GM19455 (cell line): ENCODE measurements around the gene TMEM59L.

ENCODE experiments used
- ATAC-seq: cut with Tn5 transposase; IDR thresholded peaks from one replicate; pipeline ENCODE4 v1.9.1; 2021; ENCODE audit not compliant: unreplicated experiment

TMEM59L gene

DNA sequence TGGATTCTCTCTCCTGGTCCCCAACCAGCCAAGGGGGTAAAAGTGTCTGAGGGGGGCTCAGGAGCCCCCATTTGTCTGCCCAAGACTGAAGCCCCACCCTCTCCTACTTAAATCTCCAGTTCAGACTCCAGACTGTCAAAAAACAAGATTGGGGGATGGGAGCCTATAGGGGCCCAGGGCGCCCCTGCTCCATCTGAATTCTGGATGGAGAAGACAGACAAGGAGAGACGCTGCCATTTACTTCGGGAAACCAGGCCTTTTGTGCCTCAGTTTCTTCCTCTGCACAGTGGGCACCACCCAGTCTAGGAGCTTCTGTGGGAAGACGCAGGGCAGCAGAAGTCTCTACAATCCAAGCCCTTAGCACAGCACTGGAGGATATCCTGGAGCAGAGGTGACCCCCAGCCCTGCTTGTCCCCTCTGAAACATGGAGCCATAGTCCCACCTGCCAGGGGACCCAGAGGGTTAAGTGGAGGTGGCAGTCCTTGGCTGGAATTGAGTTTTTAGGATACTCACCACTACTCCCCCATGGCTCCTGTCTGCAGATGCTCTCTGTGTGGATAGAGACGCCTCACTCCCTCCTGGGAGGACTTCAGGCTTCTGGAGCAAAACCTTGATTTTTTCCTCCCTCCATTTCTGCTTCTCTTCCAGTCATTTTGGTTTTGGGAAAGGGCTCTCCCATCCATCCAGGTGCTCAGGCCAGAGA lies 4.4 kb upstream of the TMEM59L start:
- ATAC-seq: no peak

DNA sequence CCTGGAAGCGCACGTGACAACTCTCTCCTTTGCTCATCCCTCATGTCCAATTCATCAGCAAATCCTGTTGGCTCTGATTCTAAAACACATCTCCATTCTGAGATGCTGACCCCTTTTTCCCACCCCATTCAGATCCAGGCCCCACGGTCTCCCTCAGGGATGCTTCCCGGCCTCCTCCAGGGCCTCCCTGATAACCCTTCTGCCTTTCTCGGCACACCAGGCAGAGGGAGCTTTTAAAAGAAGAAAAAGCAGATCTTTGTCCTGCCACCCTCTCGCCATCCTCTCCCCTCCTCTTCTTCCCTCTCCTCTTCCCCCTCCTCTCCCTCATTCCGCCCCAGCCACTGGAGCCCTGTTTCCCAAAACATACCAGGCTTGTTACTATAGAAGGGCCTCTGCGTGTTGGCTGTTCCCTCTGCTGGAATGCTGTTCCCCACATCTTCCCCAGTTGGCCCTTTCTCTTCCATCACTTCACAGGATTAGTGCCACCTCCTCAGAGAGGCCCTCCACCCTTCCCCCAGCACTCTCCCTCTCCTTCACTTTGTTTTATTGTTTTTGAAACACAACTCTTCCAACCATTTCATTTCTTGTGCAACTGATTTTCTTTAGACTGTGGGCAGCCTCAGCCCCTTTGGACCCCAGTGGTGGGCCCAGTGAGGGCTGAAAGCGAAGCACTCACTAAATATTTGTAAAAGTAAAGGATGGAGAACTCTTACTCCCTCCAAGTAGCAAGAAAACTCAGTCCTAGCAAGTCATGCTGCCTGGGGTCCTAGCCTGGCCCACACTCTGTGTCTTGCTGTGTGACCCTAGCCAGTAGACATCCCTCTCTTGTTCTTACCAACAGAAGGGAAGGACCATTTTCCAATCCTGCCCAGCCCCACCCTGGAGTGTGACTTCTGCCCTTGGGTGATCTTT lies 3.6 kb upstream of the TMEM59L start:
- ATAC-seq: no peak

DNA sequence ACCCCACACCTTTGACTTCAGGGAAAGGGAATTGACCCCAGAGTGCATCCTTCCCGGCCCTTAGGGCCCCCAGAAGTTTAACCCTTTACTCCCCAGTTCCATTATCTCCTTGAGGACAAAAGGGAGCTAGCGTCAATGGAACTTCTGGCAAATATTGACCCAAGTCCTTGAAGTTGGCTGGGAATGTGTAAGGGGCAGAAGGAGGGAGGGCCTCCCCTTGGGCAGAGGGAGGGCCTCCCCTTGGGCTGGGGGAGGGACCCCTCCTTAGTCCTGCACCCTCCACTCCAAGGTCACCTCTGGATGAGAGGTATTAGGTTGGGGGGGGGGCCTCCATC lies 3.0 kb upstream of the TMEM59L start:
- no peak for ATAC-seq

DNA sequence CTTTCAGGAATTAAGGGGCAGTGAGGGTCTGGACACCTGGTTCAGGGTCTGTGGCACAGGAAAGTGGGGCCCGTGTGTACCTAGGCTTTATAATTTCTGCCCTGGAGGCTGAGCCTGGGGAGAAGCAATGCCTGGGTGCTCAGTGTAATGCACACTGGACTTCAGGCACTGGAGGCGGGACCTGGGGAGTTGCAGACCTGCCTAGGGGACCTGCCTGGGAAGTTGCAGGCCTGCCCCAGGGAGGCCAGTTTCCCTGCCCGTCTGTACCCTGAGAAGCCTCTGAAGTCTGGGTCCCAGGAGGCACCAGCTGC lies 2.5 kb upstream of the TMEM59L start:
- no peak for ATAC-seq

DNA sequence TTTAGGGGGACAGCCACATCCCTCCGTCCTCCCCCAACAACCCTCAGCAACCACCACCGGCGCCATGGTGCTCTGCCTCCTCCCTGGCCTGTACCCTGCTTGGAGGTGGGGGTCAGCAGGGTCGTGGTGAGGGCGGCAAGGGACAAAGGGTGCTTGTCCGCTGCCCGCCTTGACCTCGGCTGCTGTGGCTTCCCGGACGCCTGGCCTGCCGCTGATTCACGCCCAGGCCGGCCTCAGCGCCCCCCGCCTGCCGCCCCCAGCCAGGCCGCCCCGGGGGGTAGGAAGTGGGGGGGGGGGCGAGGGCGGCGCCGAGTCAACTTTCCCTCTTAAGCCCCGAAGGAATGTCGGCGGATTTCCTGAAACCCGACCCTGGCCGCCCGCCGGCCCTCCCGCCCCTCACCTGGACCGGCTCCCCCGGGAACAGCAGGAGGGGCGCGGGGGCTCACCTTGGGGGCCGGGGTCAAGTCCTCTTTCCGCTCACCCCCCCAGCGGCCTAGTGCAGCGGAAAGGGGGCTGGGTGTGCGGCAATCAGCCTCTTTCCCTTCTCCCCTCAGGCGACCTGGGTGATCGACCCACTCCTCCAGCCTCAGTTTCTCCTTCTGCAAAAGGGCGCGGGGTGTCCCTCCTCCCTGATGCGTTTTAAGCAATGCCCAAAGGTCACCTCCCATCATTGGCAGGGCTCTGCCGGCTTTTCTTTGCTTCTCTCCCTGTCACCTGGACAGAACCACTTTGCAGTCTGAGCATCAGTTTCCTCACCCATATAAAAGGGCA lies 1.9 kb upstream of the TMEM59L start:
- no peak for ATAC-seq

DNA sequence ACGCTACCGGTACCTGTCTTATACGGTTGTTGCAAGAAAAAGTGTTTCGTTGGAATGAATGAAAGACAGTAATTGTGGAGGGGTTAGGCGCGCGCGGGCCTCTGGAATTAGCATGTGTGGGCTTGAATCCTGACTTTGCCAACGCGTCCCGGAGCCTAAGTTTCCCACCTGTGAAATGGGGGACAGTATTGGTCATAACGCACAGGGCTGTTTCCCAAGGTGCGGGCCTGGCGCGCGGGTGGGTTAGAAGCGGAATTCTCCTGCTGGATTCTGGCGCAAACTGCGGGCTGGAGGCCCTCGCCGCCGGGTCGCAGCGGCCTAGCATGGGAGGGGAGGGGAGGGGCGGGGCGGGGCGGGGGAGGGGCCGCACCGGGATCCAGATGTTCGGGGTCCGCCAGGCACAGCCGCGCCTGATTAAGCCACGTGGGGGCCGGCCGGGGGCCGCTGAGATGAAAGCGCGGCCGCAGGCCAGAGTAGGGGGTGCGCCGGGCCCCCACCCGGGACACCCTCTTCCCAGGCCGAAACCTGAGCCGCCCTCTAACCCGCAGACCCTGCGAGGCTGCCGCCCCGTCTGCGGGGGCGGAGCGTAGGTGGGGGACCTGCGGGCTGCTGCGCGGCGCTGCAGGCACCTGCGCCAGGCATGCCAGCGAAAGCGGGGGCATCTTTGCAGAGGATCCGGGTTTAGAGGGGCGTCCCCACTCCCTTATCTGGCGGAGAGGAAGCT lies 1.2 kb upstream of the TMEM59L start:
- ATAC-seq: no peak

DNA sequence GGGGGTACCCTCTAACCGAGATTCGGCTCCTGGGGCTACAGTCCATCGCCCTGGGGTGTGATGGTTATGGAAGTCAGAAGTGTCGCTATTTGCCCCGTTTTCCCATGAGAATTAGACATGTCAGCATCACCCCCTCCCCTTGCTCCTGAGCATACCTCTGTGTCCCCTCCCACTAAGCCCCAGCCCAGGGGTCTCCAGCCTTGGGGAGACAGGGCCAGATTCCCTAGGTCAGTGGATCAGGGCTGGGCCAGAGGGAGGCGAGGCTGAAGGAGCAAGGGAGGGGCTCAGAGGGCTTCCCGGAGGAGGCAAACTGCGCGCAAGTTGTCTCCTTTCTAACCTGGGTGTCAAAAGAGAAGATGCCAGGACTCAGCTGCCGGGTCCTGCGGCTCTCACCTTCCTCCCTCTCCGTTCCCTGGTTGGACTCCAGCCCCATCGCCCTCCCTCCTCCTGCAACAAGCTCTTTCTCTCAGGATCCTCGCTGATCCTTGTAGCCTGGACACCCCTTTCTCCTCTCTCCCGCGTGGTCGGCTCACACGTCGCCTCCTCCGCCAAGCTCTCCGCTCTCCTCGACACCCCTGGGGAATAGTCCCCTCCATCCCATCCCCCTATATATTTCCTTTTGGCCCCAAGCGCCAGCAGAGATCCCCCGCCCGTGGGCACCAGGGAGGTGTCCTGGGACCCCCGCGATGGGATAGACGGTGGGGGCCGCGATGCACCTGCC lies 459 bp upstream of the TMEM59L start:
- no peak for ATAC-seq

DNA sequence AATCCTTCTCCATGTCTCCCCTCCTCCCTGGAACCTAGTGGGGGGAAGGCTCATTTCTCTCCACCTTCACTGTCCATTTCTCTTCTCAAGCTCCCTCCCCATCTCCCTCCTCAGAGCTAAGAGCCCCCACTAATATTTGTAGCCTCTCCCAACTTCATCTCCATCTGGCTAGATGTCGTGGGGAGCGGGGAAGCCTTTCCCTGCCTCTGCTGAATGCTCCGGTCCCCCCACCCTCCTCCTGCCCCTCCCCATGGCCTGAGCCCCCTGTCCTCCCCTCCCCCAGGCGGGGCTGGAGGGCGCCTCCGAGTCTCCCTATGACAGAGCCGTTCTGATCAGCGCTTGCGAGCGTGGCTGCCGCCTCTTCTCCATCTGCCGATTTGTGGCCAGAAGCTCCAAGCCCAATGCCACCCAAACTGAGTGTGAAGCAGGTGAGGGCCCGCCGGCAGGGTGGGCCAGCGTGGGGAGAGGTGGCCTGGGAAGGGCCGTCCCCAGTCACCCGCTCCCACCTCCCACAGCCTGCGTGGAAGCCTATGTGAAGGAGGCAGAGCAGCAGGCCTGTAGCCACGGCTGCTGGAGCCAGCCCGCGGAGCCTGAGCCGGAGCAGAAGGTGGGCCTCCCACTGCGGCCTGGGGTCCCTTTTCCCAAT lies 1.0 kb downstream of the TMEM59L start:
- ATAC-seq: no peak

DNA sequence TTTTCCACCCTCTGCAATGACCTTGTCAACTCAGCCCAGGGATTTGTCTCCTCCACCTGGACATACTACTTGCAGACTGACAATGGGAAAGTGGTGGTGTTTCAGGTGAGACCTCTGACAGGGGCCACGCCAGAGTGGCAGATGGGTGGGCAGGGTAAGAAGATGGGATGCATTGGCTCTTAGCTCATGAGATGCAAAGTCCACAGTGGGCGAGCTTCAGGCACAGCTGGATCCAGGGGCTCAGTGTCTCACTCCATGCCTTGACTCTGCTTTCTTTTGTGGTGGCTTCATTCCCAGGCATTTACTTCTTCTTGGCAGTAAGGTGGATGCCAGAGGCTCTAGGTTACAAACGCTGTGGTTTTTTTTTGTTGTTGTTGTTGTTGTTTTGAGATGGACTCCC lies 3.4 kb downstream of the TMEM59L start:
- no peak for ATAC-seq

DNA sequence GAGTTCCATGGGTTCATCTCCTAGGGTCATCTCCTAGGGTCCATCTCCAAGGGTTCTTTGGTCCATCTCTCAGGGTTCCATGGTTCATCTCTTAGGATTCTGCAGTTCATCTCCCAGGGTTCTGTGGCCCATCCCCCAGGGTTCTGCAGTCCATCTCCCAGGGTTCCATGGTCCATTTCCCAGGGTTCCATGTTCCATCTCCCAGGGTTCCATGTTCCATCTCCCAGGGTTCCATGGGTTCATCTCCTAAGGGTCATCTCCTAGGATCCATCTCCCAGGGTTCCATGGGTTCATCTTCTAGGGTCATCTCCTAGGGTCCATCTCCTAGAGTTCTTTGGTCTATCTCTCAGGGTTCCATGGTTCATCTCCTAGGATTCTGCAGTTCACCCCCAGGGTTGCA lies 4.9 kb downstream of the TMEM59L start:
- ATAC-seq: no peak

DNA sequence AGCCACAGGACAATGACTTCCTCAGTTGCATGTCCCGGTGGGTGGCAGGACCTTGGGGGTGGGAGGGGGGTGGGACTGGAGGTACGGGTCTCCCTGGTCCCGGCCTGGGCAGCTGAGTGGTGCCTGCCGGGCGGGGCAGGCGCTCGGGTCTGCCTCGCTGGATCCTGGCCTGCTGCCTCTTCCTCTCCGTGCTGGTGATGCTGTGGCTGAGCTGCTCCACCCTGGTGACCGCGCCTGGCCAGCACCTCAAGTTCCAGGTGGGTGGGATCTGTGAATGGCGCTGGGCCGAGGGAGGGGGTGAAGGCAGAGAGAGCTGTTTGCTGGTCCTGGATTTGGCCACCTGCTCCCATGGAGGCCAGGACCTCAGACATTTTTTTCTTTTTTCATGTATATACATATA lies 5.6 kb downstream of the TMEM59L start:
- ATAC-seq: no peak

DNA sequence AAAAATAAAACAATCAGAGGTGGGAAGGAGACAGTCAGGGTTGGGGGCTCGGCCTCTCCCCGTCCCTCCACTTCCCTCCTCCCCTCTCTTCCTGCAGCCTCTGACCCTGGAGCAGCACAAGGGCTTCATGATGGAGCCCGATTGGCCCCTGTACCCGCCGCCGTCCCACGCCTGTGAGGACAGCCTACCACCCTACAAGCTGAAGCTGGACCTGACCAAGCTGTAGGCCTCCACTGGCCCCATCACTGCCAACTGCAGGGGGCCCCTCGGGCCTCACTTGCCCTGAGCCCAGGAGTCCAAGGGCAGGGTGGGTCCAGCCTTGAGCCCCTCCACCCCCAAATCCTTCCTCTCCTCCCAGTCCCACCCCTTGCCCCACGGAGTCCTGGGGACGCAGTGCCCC lies 7.6 kb downstream of the TMEM59L start:
- ATAC-seq: no peak

DNA sequence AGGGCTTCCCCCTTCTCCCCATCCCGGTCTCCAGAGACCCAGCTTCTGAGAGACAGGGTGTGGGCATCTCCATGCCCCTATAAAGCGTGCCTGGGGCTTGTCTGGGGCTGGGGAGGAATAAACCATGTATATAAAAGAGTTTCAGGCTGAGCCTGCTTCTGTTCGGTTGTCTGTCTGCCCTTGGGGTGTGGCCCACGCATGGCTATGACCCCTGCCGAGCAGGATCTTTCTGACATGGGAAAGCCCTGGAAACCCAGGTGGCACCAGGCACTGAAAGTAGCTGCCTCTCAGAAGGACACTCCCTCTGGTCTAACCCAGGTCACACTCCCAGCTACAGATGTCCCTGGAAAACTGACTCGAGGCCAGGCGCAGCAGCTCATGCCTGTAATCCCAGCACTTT lies 8.2 kb downstream of the TMEM59L start:
- no peak for ATAC-seq

DNA sequence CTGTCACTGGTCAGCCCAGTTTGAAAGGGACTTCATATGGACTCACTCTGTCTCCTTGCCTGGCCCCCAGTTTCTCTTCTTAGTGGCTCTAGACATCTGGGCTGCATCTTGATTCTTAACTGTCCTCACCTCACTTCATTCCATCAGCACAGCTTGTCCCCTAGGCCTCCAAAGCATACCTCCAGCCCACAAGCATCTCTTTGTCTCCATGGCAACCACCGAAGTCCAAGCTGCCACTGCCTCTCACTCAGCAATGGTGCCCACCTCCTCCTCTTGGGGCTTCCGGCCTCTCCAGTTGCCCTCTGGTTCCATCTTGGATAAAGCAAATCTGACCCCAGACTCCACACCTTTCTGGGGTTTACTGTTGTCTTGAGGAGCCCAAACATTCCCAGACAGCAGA lies 14.2 kb downstream of the TMEM59L start:
- no peak for ATAC-seq

DNA sequence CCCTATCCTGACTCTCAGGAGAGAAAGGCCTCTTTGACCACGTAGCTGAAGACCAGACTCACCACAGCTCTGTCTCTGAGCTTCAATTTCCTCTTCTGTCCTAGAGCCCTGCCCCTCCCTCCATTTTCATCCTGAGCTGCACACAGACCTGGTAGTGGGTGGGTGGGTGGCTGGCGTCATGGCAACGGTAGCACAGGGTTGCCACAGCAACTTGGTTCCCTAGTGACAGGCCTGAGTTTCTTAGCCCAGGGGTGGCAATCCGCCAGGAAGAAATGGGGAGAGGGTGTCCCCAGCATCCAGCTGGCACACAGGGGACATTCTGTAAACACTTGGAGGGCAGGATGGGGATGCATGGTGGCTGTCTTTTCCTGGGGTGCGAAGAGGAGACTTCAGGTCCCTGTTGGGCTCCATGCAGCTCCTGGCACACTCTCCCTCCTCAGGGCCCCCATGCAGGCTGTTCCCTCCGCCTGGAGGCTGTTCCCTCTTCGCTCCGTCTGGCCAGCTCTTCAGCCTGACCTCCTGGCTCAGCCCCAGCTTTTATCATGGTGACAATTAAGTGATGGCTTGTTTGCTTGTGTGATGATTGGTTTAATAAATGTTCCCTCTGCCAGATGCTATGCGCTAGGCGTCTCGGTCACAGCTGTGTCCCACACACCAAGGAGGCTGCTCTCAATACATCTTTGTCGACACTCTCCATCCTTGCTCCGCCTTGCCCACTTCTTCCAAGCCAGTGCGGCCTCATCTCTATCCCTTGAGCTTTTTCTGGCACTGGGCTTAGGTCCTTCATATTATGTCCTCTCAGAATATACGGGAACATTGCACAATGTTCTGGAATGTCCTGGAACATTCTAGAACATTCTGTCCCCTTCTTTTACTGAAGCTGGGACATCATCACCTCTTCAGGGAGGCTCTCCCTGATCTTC lies 16.8 kb downstream of the TMEM59L start:
- no peak for ATAC-seq

DNA sequence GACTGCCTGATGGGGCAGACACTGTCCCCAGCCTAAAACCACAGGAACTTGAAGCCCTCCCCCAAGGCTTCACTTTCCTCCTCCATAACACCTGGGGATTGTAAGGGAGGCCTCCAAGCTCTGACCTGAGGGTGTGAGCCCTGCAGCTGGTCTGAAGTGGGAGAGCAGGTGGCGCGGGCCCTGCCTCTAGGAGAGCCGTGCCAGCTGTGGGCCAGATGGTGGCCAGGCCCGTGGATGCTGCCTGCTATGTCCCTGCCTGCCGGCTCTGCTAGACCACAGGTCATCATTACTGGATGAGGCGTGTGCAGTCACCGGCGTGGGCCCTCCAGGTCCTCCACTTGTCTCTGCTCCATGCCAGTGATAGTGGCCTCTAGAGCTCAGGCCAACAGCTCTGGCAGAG lies 20.7 kb downstream of the TMEM59L start:
- ATAC-seq: no peak

DNA sequence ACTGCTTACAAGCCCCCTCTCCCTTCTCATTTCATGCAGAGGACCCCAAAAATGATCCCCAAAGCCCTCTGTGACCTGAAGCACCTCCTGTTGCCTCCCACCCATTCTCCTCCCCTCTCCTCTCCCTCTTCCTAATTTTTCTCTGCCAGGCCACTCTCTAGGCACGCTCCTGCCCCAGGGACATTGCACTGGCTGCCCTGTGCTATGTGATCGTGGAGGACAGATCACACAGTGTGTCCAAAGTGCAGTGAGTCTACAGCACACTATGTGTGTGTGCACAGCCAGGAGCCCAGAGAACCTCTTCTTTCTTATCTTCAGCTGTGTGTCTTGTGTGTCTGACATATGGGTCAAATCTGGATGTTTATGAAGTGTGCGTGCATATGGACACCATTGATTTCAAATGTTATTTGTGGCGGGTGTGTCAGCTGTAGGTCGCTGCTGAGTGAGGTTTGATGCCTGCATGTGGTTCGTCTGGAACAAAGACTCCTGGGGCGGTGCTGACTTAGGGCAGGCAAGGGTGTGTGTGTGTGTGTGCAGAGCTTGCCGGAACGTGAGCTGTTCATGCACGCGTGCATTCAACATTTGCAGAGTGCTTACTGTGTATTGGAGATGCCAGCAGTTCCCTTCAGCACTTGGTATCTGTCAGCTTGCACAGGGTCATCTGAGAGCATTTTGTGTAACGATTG lies 22.1 kb downstream of the TMEM59L start:
- no peak for ATAC-seq

DNA sequence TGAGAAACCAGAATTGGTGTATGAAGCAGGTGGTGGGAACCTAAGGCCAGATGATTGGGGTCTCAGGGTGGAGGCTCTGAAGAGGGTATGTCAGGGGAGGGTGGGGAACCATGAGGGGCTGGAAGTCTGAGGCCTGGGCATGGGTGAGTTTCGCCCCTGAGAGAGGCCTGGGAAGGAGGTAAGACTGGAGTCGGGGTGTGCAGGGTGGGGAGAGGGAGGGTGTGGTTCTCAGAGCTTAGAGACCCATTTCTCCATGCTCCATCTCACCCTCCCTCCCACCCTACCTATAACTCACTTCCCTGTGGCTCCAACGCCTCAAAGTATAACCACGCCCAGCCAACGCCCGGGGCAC lies 23.1 kb downstream of the TMEM59L start:
- no peak for ATAC-seq
